GM18517 (cell line): ENCODE data around the gene IFNG.

Source experiments
- ATAC-seq: cut with Tn5 transposase; IDR thresholded peaks from one replicate; pipeline ENCODE4 v1.9.1; 2021; ENCODE audit warnings: mild to moderate bottlenecking, moderate library complexity; ENCODE audit not compliant: unreplicated experiment

IFNG gene

DNA sequence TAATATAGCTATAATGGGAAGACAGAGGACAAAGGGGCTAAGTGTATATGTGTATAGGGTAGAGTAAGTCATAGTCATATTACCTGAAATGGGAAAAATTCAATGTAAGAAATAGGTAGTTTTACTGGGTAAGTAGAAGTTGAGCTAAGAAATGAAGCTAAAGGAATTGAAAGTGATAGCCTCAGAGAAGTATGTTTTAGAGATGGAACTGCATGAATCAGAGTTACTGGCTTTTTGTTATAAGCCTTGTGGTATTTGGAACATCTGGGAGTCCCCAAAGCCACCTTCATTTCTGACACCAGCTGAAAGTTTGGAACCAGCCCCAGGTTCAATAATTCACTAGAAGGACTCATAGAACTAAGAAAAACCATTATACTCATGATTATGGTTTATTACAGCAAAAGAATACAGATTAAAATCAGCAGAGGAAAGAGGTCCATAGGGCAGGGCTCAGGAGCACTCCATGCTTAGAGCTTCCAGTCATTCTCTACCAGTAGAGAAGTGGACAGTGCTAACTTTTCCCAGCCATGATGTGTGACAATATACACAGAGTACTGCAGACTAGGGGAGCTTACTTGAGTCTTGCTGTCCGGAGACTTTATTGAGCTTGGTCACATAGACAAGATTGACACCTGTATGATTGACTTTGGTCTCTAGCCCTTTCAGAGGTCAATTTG, 9.8 kb upstream of the IFNG start:
- ATAC-seq: no peak

DNA sequence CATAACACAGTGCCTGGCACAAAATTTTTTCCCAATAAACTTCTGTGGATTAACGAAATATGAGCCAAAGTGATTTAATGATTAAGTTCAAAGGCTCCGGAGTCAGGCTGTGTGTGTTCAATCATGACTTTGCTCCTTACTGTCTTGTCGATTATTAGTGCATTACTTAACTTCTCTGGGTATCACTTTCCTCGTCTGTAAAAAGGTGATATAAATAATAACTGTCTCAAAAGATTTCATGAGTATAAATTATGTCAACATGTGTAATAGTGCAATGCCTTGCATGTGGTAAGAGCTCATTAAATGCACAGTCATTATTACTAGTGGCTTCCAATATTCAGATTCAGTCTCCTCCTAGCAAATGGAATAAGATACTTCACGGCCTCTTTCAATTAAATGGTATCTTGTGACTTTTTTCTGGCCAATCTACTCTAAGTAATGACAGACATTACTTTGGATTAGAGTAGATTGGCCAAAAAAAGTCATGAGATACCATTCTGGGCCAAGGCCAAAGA, 6.8 kb upstream of the IFNG start:
- no peak for ATAC-seq

DNA sequence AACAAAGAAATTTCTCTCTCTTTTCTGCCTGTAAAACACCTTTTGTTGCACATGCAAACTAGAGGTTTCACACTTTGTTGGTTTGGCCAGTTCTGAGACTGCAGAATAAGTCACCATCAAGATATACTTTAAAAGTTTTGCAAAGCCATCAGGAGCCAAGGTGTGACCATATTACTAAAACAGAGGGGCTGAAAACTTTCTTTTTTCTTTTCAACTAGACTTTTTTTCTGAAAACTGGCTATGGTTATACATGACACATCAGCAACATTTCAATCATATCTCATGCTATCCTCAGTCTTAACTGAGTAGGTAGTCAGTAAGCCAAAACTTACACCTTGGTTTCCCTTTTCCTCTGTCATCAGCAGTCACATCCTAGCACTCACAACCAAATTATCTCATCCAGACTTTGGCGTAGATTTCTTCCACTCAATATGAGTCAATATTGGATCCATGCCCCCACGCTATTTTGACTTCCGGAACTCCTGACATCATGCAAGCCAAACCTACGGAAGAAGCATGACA, 4.1 kb upstream of the IFNG start:
- peak; percentile 73 for ATAC-seq

DNA sequence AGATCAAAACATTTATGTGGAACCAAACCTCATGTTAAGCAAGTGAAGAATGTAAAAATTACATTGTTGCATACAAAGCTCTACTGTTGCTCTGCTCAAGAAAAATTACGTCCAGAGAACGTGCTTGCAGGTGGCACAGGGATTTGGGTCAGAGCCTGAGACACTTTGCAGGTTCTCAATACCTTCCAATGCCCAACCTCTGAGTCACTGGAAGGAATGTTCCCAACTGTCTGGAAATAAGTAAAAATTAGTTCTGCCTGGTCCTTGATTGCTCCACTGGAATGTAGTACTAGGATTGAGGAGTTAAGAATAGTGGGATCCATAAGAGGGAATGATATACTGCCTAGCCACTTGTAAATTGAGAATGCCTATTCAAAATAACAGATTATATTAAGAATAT, 2.8 kb upstream of the IFNG start:
- ATAC-seq: no peak

DNA sequence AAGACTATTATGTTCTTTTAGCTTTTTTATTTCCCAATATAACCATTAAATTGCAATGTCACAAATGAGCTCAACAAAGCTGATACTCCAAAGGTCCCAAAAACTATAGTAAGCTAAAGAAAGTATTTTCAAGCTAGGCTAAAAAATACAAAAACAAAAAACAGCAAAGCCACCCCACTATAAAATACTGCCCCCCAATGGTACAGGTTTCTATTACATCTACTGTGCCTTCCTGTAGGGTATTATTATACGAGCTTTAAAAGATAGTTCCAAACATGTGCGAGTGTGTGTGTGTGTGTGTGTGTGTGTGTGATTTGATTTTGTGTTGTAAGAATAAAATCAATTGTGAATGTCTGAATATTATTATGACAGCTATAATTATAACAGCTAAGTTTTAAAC, 1.1 kb downstream of the IFNG start:
- ATAC-seq: no peak

DNA sequence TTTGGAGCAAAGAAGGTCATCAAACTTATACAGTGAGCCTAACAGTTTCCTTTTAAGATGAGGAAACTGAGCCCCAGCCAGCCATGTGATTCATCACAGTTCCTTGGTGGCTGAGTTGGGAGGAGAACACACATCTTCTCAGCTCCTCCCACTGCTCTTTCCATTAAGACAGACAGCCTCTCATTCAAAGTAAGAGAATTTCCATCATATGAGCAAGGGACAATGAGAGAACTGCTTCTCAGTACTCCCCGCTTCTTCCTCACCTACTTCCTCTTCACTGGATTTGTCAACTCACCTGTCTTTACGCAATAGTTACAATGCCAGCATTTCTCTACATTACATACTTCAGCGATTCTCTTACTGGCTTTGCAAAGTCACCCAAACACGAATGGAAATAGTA, 2.2 kb downstream of the IFNG start:
- ATAC-seq: no peak

DNA sequence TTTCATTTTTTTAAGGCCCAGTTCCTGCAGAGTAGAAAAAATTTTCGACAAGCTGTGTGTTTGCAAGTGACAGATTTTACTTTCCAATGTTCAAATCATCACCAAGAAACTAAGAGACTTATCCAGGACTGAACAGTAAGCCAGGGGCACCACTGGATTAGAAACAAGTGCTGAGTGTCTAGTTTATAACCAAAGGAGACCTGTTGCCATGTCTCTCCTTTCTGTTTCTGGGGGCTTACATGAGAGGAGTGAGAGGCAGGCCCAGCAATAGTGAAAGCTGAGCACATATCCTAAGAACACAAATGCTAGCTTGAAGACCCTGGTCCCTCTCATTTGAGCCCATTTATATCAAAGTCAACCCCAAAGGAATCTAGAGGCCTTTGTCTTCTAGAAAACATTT, 2.9 kb downstream of the IFNG start:
- ATAC-seq: no peak

DNA sequence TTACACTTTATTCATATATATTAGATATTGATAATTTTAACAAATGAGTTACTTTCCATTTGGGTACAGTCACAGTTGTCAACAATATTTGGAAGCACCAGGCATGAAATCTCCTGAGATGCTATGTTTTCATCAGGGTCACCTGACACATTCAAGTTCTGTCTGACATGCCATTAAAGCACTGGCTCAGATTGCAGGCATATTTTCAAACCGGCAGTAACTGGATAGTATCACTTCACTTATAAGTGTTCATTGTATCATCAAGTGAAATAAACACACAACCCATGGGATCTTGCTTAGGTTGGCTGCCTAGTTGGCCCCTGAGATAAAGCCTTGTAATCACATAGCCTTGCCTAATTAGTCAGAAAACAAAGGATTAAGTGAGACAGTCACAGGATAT, 4.8 kb downstream of the IFNG start:
- ATAC-seq: no peak

DNA sequence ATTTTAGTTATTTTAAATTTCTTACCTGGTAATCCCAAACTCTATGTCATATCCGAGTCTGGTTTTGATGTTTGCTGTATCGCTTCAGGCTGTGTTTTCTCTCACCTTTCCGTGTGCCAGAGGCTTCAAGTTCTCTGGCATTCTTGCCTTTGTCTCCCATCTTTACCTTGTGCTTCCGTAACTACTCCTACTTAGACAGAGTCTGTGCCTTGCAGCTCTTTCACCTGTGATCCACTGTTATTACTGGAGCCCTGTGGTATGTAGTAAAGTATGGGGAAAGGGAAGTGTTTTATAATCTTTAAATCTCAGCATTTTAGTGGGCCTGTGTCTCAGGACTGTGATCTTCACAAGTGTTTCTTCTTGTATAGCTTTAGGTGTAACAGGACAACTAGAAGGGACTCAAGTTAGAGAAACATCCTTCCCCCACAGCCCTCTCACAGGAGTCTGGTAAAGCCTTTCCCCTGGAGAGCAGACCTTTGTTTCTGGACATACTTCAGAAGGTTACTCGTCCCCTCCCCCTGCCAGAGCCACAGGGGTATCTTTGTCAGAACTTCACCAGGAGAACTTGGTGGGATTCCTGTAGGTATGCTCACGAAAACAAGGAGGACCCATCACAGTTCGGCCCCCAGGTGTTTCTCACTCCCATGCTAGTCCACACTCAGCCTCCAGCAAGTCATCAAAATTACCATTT, 11.1 kb downstream of the IFNG start:
- ATAC-seq: no peak

DNA sequence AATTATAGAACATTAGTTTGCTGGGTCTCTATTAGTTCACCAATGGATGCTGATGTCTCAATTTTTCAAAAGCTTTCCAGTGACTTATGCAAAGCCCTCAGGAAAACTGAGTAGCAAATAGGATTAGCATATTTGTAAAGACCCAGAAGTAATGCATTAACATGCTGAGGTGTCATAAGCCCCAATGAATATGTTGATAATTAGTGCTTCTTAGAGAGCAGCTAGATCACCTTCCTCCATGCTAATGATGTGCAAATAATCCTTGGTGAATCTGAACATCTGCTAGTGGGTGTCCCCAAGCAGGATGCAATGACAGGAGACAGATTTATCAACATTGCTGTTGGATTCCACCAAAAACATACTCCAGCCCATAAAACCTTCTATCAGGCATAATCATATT, 19.0 kb downstream of the IFNG start:
- ATAC-seq: no peak

DNA sequence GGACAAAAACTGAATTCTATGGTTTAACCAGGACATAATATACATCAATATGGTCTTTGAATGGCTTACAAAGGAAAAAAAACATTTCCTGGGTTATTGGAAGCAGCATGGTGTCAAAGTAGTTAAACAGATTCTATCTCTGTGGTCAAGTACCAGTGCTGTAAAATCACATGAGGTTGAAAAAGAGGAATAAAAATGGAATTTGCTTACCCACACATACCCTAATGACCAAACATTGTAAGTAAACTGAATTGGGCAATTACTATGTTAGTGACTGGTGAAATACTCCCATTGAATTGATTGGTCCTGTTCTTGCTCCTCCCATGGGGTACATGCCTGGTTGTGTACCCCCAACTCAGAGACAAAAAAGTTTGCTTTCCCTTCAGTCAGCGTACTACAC, 19.6 kb downstream of the IFNG start:
- no peak for ATAC-seq

DNA sequence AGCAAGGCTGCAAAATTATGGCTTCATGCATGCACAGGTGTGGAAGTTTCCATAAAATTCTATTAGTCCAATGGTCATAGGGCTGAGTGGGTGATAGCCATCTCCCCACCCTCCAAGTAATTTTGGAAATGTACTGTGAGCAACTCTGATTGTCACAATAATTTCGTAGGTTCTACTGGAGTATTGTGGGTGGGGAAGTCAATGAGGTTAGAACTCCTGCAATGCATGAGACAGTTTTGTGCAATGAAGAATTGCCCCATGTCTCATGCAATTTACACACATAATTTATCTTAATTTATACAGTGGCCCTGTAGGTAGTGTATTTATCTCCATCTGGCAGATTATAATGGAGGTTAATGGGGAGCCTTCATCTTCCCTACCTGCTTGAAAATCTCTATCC, 20.5 kb downstream of the IFNG start:
- no peak for ATAC-seq

DNA sequence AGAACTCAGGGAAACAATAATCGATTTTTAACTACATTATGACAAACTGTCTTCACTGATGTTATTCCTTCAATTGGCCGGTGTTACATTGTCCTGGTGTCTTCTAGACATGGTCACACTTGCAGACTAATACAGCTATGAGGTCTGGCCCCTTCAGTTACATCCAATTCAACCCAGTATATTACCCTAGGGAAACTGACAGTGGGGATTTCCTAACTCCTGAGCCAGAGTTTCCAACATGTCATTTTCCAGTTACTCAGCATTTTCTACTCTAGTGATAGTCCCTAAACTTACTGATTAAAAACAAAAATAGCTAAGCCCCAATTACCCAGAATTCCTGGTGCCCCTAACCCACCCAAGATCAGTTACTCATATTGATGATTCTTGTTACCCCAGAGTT, 21.1 kb downstream of the IFNG start:
- no peak for ATAC-seq

DNA sequence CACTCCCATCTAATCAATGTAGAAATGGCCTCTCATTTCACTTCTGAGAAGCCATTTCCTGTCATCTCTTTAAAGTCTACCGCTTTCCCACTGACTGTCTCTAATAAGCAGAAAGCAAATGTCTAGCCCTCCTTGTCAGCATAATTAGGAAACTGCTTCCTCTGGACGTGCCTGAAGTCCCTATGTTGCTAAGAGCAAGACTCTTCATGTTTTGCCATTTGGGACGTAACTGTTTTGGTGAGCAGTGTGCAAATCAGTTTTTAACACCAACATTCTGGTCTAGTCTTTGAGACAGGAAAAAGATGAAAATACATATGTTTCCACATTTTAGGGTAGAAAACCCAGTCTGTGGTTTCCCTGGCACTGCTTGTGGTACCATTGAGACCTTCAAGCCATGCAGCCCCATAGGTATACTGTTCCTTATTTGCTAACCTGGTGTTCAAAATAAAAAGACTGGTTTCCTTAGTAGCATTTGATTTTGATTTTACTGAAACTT, 22.2 kb downstream of the IFNG start:
- no peak for ATAC-seq

DNA sequence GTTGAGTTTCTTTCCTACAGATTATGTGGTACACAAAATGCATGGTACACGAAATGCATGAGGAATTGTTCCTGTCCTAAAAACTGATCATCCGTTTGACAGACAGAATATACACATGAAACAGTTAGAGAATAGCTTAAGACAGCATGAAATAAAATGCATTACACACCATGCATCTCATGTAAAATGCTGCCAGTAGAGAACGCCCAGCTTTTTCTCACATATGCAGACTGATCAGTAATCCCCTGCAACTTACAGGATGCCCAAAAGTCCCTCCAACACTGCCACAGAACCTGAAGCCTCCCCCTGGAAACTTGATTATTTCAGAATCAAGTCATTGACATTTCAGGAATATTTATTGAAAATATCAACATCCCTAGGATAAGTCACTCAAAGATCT, 24.0 kb downstream of the IFNG start:
- no peak for ATAC-seq

DNA sequence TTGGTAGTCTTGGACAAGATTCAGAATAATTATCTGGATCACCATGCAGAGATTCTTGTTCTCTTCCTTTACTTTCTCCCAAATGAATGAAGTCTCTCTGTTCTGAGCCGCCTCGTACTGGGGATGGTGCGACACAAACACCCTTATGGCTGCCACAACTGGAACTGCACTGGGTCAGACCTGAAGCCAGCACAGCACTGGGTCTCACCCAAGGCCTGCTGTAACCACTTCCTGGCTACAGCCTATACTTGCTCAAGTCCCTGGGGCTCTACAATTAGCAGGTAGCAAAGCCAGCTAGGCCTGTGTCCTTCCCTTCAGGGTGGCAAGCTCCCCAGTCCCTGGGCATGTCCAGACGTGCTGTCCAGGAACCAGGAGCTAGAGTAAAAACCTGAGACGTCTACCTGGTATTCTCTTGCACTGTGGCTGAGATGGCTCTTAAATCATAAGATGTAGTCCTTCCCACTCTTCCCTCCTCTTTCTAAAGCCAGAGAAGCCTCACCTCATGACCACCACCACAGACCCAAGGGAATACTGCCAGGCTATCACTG, 27.6 kb downstream of the IFNG start:
- no peak for ATAC-seq

DNA sequence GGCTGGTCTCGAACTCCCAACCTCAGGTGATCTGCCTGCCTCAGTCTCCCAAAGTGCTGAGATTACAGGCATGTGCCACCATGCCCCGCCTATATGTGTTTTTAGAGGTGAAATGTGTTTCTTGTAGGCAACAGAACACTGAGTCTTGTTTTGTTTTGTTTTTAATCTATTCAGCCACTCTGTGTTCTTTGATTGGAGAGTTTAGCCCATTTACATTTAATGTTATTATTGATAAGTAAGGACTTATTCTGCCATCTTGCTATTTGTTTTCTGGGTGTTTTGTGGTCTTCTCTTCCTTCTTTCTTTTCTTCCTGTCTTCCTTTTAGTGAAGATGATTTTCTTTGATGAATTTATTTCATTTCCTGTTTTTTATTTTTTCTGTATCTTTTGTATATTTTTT, 29.6 kb downstream of the IFNG start:
- ATAC-seq: no peak

DNA sequence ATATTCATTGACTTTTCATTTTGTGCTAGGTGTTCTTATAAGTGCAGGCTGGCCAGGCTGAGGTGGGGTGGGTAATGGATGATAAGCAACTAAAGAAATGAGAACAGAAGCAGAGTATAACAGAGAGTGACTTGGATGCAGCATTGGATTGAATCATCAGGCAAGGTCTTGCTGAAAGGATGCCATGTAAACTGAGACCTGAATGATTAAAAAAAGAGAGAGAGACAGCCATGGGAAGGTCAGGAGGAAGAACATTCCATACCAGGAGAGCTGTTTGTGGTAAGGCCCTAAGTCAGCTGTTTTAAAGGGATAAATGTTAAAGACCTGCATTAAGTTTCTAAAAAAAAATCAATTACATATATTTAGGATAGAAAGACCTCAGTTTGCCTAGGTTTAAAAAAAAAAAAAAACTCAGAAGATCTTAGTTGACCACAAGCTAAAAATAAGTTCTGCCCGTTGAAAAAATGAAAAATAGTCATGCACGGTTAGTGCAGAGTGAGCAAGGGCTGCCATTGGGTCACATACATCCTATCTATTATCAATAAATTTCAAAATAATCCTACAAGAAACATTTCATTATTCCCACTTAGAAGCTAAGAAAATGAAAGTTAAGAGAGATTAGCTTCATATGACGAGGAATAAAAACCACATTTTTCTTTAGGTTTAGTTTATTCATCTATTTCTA, 37.2 kb downstream of the IFNG start:
- no peak for ATAC-seq

DNA sequence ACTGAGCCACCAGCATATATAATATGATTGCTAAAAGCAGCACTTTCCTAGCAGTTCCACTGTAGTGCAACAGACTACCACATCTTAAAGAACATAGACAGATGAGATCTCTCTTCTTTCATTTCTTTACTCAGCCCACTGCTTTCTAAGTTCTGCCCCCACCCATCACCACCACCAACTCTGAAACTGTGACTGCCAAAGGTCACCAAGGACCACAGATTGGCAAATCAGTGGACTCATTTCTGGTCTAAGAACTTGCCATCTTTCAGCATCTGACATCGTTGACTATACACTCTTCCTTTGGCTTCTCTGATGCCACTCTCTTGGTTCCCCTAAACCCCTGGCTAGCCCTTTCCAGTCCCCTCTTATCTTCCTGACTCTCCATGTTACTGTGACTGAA, 38.4 kb downstream of the IFNG start:
- no peak for ATAC-seq

DNA sequence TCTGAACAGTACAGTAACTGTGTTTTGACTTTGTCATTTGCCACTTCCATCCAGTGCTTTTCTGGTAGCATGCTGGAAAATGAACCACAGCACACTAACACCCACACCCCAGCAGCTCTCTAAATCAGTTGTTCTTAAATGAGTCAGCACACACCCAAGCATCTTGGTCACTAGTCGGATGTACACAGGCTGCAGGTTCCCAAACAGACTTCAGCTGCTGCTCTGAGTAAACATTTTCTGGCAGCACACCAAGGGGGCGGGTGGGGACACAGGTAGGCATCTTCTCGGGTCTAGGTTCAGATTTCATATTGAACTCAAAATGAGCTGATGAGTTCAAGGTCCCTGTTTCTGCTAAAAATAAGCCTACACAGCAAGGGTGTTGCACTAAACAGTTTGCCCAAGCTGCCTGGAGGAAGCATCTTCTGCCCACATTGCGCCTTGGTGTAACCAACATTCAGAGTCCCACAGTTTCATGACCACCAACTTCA, 39.8 kb downstream of the IFNG start:
- peak; percentile 84 for ATAC-seq

DNA sequence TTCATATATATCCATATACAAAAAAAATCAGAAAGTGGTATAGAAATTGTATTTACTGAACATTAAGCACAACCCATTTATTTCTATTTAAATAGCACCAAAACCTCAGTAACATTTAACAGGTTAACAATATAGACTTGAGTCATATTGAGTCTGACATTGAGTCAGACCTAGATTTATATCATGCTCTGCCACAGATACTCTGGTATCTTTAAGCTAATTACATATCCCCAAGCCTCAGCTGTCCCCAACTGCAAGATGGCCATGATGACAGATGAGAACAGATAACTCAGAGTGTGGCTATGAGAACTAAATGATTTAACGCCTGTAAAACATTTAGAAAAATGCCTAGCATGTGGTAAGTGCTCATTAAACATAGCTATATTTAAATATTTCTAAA, 40.3 kb downstream of the IFNG start:
- peak; percentile 72 for ATAC-seq
